BJ (cell line): ENCODE measurements around the gene DIAPH3. TPM values are rescaled to one million over a fixed set of nuclear protein-coding genes. Genes with fewer than 3 reads are reported as not detected.
"Not testable (repeated sequence)": the region's sequence is repeated elsewhere in the genome, so short reads cannot be mapped to it uniquely, and the experiment has no call there.

Experiments used
- CTCF ChIA-PET: fragments of 350-600 bp; formaldehyde crosslinking; extraction: SDS; loops from one replicate; lab custom pipeline; 2021; ENCODE audit warnings: antibody characterized with exemption, inconsistent platforms; lab: Yijun Ruan, JAX
- POLR2A ChIA-PET: fragments of 300-600 bp; sonication (Branson Sonifier 250); formaldehyde crosslinking; extraction: SDS; loops from one replicate; lab custom pipeline; 2021; ENCODE audit warnings: antibody characterized with exemption; lab: Charles Lee
- DNase-seq: peaks from one replicate; pipeline ENCODE4 v3.0.0-alpha.2; 2011; ENCODE audit warnings: low read depth
- H3K27me3 ChIP-seq: 2 replicates; pipeline ENCODE4 v1.6.0; 2011; ENCODE audit warnings: low read length; ENCODE audit not compliant: control insufficient read depth, insufficient read depth
- H3K36me3 ChIP-seq: 2 replicates; pipeline ENCODE4 v1.5.1; 2011; ENCODE audit warnings: low read length; ENCODE audit not compliant: control insufficient read depth, insufficient read depth
- H3K4me3 ChIP-seq: 2 replicates; pipeline ENCODE4 v1.5.1; 2011; ENCODE audit warnings: low read depth, mild to moderate bottlenecking, control low read depth, low read length
- CTCF ChIP-seq: IDR thresholded peaks from 2 replicates; pipeline ENCODE4 v1.5.1; 2011; ENCODE audit warnings: low read depth, mild to moderate bottlenecking, control low read depth, inconsistent platforms, low read length, moderate library complexity; ENCODE audit not compliant: insufficient read depth
- polyA plus RNA-seq: library from polyadenylated mRNA; depleted of rRNA; stranded (reverse); fragments of >200 nt; gene quantifications from 2 replicates; pipeline ENCODE4 v1.2.3, GENCODE V29; 2011

DIAPH3 gene
- polyA plus RNA-seq, 1 experiment: 8.5 TPM

GRCh38 chr13:60201286-60201685, 37.6 kb upstream of the DIAPH3 start:
- TF ChIP-seq CTCF: no peak
- ChIA-PET POLR2A (no interaction called here), CTCF (no interaction called here)
- no peaks in the 10 kb centered on the region for H3K36me3 ChIP-seq
- H3K27me3 ChIP-seq: no peaks in the 10 kb centered on the region; the same call in 1 of the 2 replicates
- DNase-seq: no peak
- H3K4me3 ChIP-seq: no peak overlapping the region

- POLR2A ChIA-PET, H3K27me3 ChIP-seq: not testable (repeated sequence)
These were observed 32.2 kb upstream of the DIAPH3 start for GRCh38 chr13:60195893-60196292.

GRCh38 chr13:60182907-60183306, 19.2 kb upstream of the DIAPH3 start:
- no peak for DNase-seq
- ChIA-PET POLR2A (no interaction called here), CTCF (no interaction called here)
- H3K27me3 ChIP-seq: no peaks in the 10 kb centered on the region; the same call in 1 of the 2 replicates
- H3K36me3 ChIP-seq: no peaks in the 10 kb centered on the region
- TF ChIP-seq CTCF: no peak
- H3K4me3 ChIP-seq: no peak overlapping the region

More at GRCh38 chr13:60195893-60196292, 32.2 kb upstream of the DIAPH3 start:
- DNase-seq, H3K36me3 ChIP-seq, H3K4me3 ChIP-seq, CTCF ChIA-PET: not testable (repeated sequence)

GRCh38 chr13:60178327-60178726, 14.6 kb upstream of the DIAPH3 start:
- POLR2A ChIA-PET: no interaction called here
- CTCF ChIA-PET: no interaction called here
- H3K27me3 ChIP-seq: peaks cover 1% of the 10 kb centered on the region
- DNase-seq: no peak
- no peak overlapping the region for H3K4me3 ChIP-seq
- no peak for TF ChIP-seq CTCF
- H3K36me3 ChIP-seq: no peaks in the 10 kb centered on the region

- Histone ChIP-seq H3K4me3 (no peak overlapping the region), H3K36me3 (no peaks in the 10 kb centered on the region), H3K27me3 (peaks cover 1% of the 10 kb centered on the region; the same call in 1 of the 2 replicates)
- CTCF ChIA-PET: no interaction called here
- TF ChIP-seq CTCF: no peak
- POLR2A ChIA-PET: no interaction called here
- DNase-seq: no peak
These were observed 11.8 kb upstream of the DIAPH3 start for GRCh38 chr13:60175571-60175970.

GRCh38 chr13:60174113-60174512, 10.4 kb upstream of the DIAPH3 start:
- H3K36me3 ChIP-seq: no peaks in the 10 kb centered on the region
- TF ChIP-seq CTCF: no peak
- no peak for DNase-seq
- H3K4me3 ChIP-seq: no peak overlapping the region
- CTCF ChIA-PET: no interaction called here
- POLR2A ChIA-PET: no interaction called here
- H3K27me3 ChIP-seq: peaks cover 1% of the 10 kb centered on the region; the same call in 1 of the 2 replicates
